PC-9 (cell line): ENCODE results near the gene ELN. TPM values are rescaled to one million over a fixed set of nuclear protein-coding genes. Genes with fewer than 3 reads are reported as not detected.

Source experiments
- BruUV-seq: library from RNA; stranded (reverse); fragments of 400-500 nt; replicated peaks from 2 replicates; lab custom pipeline; 2021; lab: Mats Ljungman, UMichigan
- CTCF ChIA-PET: fragments of 300-600 bp; sonication (Branson Sonifier 250); formaldehyde crosslinking; loops from one replicate; lab custom pipeline; 2022; ENCODE audit warnings: antibody characterized with exemption; lab: Charles Lee
- POLR2A ChIA-PET: fragments of 300-600 bp; sonication (Branson Sonifier 250); formaldehyde crosslinking; loops from one replicate; lab custom pipeline; 2022; ENCODE audit warnings: antibody characterized with exemption; ENCODE audit not compliant: unreplicated experiment; lab: Charles Lee
- DNase-seq, 2 experiments: peaks; one replicate each; pipeline versions ENCODE4 v3.0.0 to v3.0.0-alpha.2; 2015 to 2022; ENCODE audit warnings: mixed read lengths in 1 of 2
- H2AFZ ChIP-seq: fragments of 200-600 bp; sonication (generic); 2 replicates; pipeline ENCODE4 v1.8.1; 2017; ENCODE audit warnings: antibody characterized with exemption
- H3F3A ChIP-seq: fragments of 200-600 bp; sonication (generic); 2 replicates; pipeline ENCODE4 v1.8.1; 2017; ENCODE audit warnings: antibody characterized with exemption, mild to moderate bottlenecking, low read depth; ENCODE audit not compliant: insufficient read depth
- H3K27ac ChIP-seq: fragments of 200-600 bp; sonication (generic); 2 replicates; pipeline ENCODE4 v1.6.1; 2016; ENCODE audit warnings: mixed run types
- H3K27me3 ChIP-seq: fragments of 200-600 bp; sonication (generic); 2 replicates; pipeline ENCODE4 v1.6.1; 2016; ENCODE audit warnings: low read depth, mixed run types; ENCODE audit not compliant: insufficient read depth
- H3K36me3 ChIP-seq: fragments of 200-600 bp; sonication (generic); 2 replicates; pipeline ENCODE4 v1.6.1; 2016; ENCODE audit warnings: low read depth, mixed run types
- H3K4me1 ChIP-seq: fragments of 200-600 bp; sonication (generic); replicated peaks from 2 replicates; pipeline ENCODE4 v1.6.1; 2016; ENCODE audit warnings: mixed run types; ENCODE audit not compliant: insufficient read depth
- H3K4me2 ChIP-seq: fragments of 200-600 bp; sonication (generic); 2 replicates; pipeline ENCODE4 v1.6.1; 2017; ENCODE audit warnings: mixed run types
- H3K4me3 ChIP-seq: fragments of 200-600 bp; sonication (generic); 2 replicates; pipeline ENCODE4 v1.6.1; 2016; ENCODE audit warnings: mixed run types
- H3K79me2 ChIP-seq: fragments of 200-600 bp; sonication (generic); 2 replicates; pipeline ENCODE4 v1.6.1; 2017; ENCODE audit warnings: low read depth, mixed run types
- H3K9me2 ChIP-seq: fragments of 200-600 bp; sonication (generic); 2 replicates; pipeline ENCODE4 v1.8.1; 2017; ENCODE audit warnings: mild to moderate bottlenecking; ENCODE audit not compliant: insufficient read depth
- H3K9me3 ChIP-seq: fragments of 200-600 bp; sonication (generic); 2 replicates; pipeline ENCODE4 v1.8.1; 2016; ENCODE audit warnings: low read depth; ENCODE audit not compliant: insufficient read depth
- H4K20me1 ChIP-seq: fragments of 200-600 bp; sonication (generic); 2 replicates; pipeline ENCODE4 v1.8.1; 2017; ENCODE audit not compliant: insufficient read depth
- CTCF ChIP-seq: fragments of 200-600 bp; sonication (generic); conservative IDR thresholded peaks from 2 replicates; pipeline ENCODE4 v1.6.1; 2017; ENCODE audit warnings: mixed run types, antibody characterized with exemption, mild to moderate bottlenecking, moderate library complexity
- EZH2 ChIP-seq: fragments of 200-600 bp; sonication (generic); IDR thresholded peaks from 2 replicates; pipeline ENCODE4 v1.8.0; 2017; ENCODE audit warnings: antibody characterized with exemption, low read depth
- intact Hi-C: fragments of 100-400 bp; cut with micrococcal nuclease; formaldehyde crosslinking; loops from one replicate; pipeline ENCODE4 v1.10.0; 2022; ENCODE audit not compliant: unreplicated experiment
- total RNA-seq: library from RNA; stranded (reverse); gene quantifications from 2 replicates; pipeline ENCODE4 v1.2.3, GENCODE V29; 2021

ELN gene
- total RNA-seq, 1 experiment from 2014 or later: 0.11 TPM

DNA sequence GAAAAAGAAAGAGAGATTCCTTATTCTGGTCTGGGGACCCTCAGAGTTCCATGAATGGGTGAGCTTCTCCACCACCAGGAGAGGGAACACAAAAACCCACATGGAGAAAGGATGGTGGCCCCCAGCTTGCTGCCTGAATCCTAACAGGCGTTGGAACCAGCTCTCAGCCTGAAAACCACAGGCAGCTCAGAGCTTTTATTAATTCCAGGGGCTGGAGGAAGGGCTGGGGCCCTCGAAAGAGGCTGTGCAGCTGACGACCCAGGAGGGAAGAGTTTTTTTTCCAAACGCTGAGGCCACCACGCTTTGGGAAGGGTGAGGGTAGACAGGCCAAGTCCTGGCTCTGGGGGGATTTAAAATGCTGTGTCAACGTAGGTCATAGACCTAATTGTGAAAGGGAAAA lies 10.8 kb upstream of the ELN start:
- DNase-seq: no peak
- no peak overlapping the region for H3K4me3 ChIP-seq
- H4K20me1 ChIP-seq: no peaks in the 10 kb centered on the region
- H3K4me2 ChIP-seq: no peak overlapping the region
- no peak overlapping the region for H3K27ac ChIP-seq
- H3K79me2 ChIP-seq: no peaks in the 10 kb centered on the region
- POLR2A ChIA-PET: no interaction called here
- no peak overlapping the region for H2AFZ ChIP-seq
- intact Hi-C loops: no loop called here
- H3K4me1 ChIP-seq: no peaks in the 10 kb centered on the region
- CTCF ChIA-PET: no interaction called here
- TF ChIP-seq EZH2 (no peak), CTCF (no peak)
- no peaks in the 10 kb centered on the region for H3K9me2 ChIP-seq
- no peaks in the 10 kb centered on the region for H3F3A ChIP-seq
- H3K27me3 ChIP-seq: no peaks in the 10 kb centered on the region
- H3K9me3 ChIP-seq: no peaks in the 10 kb centered on the region
- H3K36me3 ChIP-seq: no peaks in the 10 kb centered on the region
- BruUV-seq: no TSS peak

- peaks cover 9% of the 10 kb centered on the region for H3K4me1 ChIP-seq
- no peaks in the 10 kb centered on the region for H3K9me2 ChIP-seq
- BruUV-seq: no TSS peak
- no peaks in the 10 kb centered on the region for H3F3A ChIP-seq
- H3K4me3 ChIP-seq: no peak overlapping the region
- no peak overlapping the region for H3K4me2 ChIP-seq
- H3K27ac ChIP-seq: no peak overlapping the region
- no peaks in the 10 kb centered on the region for H3K27me3 ChIP-seq
- CTCF ChIA-PET: no interaction called here
- POLR2A ChIA-PET: no interaction called here
- H3K9me3 ChIP-seq: no peaks in the 10 kb centered on the region
- H2AFZ ChIP-seq: no peak overlapping the region
- H3K79me2 ChIP-seq: no peaks in the 10 kb centered on the region
- intact Hi-C loops: no loop called here
- no peaks in the 10 kb centered on the region for H4K20me1 ChIP-seq
- no peaks in the 10 kb centered on the region for H3K36me3 ChIP-seq
- TF ChIP-seq EZH2 (no peak), CTCF (no peak)
- no peak for DNase-seq
Observed at GRCh38 chr7:74018246-74018895, 9.6 kb upstream of the ELN start.

DNA sequence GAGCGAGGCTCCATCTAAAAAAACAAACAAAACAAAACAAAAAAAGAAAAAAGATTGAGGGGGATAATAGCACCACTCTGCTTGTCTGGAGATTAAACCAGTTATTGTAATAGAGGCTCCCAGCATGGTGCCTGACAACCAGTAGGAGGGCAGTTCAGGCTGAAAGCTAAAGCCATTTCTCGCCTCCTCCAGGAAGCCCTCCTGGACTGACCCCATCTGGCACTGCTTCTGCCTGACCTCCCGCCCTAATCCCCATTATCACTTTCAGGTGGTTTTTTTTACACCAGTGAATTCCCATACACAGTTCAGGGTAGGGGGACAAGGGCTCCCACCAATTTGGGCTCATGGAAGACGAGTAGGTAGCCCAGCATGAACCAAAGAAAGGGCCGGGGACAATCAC lies 8.8 kb upstream of the ELN start:
- Histone ChIP-seq H3K27ac (no peak overlapping the region), H3K79me2 (no peaks in the 10 kb centered on the region), H3K27me3 (no peaks in the 10 kb centered on the region), H3K36me3 (no peaks in the 10 kb centered on the region), H4K20me1 (no peaks in the 10 kb centered on the region), H3K4me1 (peaks cover 12% of the 10 kb centered on the region), H3K9me3 (no peaks in the 10 kb centered on the region), H3F3A (no peaks in the 10 kb centered on the region), H3K4me2 (no peak overlapping the region), H3K4me3 (no peak overlapping the region), H2AFZ (no peak overlapping the region), H3K9me2 (no peaks in the 10 kb centered on the region)
- intact Hi-C loops: no loop called here
- TF ChIP-seq CTCF: no peak
- TF ChIP-seq EZH2: no peak
- ChIA-PET CTCF (no interaction called here), POLR2A (interaction anchor here (0.6 kb wide), 1 partner anchor 372 kb away, joined by 5 read pairs; no protein-coding TSS in a partner anchor)
- BruUV-seq: no TSS peak
- DNase-seq: no peak
